GM18519 (cell line): ENCODE measurements around the gene ANKRD33B.
"Not testable (repeated sequence)": the region's sequence is repeated elsewhere in the genome, so short reads cannot be mapped to it uniquely, and the experiment has no call there.

Source experiments
- ATAC-seq: cut with Tn5 transposase; IDR thresholded peaks from one replicate; pipeline ENCODE4 v1.9.1; 2021; ENCODE audit warnings: mild to moderate bottlenecking, moderate library complexity; ENCODE audit not compliant: unreplicated experiment, low FRiP score

Gene ANKRD33B

DNA sequence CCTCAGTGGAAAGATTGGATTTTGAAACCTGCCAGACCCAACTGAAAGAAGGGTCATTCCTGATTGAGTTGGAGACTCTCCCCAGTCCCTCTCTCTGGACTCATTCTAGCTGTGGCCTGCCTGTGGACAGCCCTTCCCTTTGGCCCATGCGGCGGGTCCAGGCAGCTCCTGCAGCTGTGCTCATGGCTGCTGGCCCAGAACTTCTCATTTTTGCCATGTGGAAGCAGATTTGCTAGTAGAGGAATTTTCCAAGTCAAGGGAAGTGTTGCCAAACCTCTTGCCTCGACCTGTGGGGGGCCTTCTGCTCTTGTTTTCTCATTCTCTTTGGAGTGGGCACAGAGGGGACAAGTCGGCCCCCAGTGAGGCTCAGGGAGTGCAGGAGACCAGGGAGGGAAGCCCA is 89.2 kb downstream of the ANKRD33B start:
- no peak for ATAC-seq

- no peak for ATAC-seq
Measured at GRCh38 chr5:10653751-10654400, 90.0 kb downstream of the ANKRD33B start.

GRCh38 chr5:10654566-10654965 is 90.7 kb downstream of the ANKRD33B start:
- no peak for ATAC-seq

DNA sequence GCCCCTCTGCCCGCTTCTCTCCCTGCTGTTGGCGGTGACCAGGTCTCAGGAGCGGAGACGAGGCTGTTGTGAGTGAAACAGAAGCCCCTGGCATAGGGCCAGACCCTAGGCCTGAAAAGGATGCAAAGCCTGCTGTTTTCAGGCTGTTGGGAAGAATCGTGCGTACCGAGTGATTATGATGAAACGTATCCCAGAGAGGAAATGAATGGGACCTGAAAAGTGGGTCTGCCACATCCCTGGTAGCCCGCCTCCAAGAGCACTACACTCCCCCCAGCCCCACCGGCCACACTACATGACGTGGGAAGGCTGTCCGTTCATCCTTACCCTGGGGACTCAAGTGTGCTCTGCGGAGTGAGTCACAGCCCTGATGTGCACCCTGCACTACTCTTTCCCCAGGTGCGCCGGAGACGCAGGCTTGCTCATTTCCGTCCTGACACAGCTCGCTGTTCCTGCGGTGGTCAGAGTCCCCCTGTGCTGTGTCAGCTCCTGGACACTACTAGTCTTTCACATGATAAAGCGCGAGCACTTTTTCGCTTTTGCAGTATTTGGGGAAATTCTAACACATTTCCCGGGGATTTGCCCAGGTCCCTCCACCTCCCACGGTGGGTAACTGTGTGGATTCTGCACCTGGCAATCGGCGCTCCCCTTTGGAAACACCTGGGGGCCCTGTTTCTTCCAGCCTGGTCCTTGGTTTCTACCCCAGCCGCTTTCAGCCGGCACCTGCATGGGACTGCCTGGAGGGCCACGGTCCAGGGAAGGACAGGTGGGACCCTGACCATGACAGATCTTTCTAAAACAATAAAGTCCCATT is 91.5 kb downstream of the ANKRD33B start:
- ATAC-seq, result no peak

GRCh38 chr5:10655972-10656830 is 92.3 kb downstream of the ANKRD33B start:
- no peak for ATAC-seq

DNA sequence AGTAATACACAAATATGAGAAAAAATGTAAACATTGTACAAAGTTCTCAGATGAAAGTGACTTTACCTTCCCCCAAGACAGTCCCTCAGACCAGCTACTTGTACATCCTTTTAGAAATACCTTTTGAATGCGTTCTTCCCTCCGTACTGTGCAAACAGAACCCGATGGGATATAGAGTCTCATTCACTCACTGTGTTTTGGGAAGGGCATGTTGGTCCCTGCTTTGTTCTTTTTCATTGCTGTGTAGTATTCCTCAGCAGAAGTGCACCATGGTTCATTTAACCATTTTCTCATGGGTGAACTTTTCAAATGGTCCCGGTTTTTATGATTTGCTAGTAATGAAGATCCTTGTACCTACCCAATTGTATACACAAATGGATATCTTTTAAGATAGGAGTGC is 94.4 kb downstream of the ANKRD33B start:
- no peak for ATAC-seq

GRCh38 chr5:10660135-10660534 is 96.3 kb downstream of the ANKRD33B start:
- no peak for ATAC-seq

- ATAC-seq, result no peak
Measured at GRCh38 chr5:10660720-10661387, 97.0 kb downstream of the ANKRD33B start.

- no peak for ATAC-seq
Measured at GRCh38 chr5:10661401-10661800, 97.5 kb downstream of the ANKRD33B start.

GRCh38 chr5:10662083-10662482 is 98.2 kb downstream of the ANKRD33B start:
- no peak for ATAC-seq

- ATAC-seq, result no peak
Measured at GRCh38 chr5:10662661-10663488, 99.0 kb downstream of the ANKRD33B start.

DNA sequence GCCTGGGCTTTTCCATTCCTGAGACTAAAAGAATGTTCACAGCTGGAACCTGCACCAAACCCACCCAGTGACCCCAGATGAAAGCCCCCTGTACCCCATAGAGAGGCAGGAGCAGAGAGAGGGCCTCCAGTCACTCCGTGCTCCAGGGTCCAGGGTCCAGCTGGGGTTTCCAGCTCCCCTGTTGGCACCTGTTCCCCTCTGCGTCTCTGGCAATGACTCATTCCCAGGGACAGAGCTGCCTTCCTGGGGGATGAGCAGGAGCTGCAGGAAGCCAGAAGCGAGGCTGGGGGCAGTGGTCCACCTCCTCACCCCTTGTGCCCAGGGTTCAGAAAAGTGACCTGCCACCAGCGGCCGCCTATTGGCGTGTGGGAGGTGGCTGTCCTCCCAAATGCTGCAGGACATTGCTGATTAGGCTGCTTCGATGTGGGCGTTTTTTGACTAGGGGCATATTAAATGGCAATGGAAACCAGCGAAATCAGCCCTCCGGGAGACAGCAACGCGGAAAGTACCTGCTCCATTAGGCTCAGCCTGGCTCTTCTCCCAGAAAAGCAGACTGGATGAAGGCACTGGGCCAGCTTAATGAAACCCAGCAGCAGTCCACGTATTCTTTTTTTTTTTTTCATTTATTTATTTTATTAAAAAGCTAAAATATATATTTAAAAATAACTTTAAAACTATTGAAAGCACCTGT is 99.8 kb downstream of the ANKRD33B start:
- no peak for ATAC-seq

- not testable (repeated sequence) for ATAC-seq
Measured at GRCh38 chr5:10664180-10664769, 100.4 kb downstream of the ANKRD33B start.

DNA sequence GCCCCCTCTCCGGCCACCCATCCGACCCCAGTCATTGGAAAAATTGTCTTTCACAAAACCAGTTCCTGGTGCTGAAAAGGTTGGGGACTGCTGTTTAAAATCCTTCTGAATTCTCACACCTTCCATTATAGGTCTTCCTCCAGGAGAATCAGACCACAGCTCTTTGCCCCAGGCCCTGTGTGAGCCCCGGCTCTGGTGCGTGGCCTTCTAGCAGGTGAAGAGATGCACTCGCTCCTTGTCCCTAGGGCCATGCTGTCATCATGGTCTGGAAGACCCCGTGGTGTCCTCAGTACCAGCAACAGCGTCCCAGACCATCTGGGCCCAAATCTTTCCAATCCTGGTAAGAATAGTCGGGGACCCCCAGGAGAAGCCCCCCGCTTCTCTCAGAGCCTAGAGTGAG is 101.9 kb downstream of the ANKRD33B start:
- ATAC-seq, result no peak

- no peak for ATAC-seq
Measured at GRCh38 chr5:10666531-10667299, 102.8 kb downstream of the ANKRD33B start.

DNA sequence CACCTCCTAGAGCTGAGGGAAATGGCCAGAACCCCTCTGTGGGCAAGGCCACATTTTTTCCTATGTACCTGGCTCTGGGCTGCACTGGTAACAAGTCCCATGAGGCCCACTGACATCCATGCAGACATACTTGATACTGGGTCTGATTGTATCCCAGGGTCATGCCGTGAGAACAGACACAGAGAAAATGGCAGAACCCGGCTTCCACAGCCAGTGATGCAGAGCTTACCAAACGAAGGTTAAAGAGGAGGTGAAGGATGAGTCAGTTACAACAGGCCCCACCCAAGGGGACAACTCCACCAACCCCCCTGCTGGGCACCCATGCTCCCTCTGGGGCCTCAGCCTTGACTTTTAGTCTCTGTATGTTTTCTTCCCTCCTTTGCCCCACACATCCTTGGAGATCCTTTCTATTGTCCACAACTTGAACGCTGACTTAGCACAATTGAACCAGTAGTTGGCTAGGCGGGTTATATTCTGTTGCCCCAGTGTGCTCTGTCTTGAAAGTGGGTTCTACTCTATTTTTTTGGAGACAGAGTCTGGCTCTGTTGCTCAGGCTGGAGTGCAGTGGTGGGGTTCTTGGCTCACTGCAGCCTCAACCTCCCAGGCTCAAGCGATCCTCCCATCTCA is 103.7 kb downstream of the ANKRD33B start:
- no peak for ATAC-seq

DNA sequence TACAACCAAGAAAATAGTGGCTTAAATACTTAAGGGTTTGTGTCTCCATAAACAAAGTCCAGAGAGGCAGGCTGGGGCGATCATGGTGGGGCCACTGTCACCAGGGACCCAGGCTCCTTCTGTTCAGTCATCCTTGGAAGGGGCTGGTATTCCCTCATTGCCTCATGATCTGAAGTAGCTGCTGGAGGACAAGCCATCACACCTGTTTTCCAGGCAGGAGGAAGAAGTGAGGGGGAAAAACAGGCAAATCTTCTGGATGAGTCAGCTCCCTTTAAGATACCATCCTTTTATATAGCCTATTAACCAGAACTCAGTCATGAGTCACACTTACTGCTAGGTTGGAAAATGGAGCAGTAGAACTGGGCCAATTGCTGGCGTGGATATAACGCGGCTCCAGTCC is 104.8 kb downstream of the ANKRD33B start:
- no peak for ATAC-seq

GRCh38 chr5:10669983-10670382 is 106.1 kb downstream of the ANKRD33B start:
- no peak for ATAC-seq
